GM23338 (cell line): Measurements from ENCODE around the gene GTF2H4. TPM values are rescaled to one million over a fixed set of nuclear protein-coding genes. Genes with fewer than 3 reads are reported as not detected.
A peak's percentile ranks its signal among the peaks of the same experiment; 100 is the strongest.

Experiments used
- ATAC-seq: fragments of 200-7000 bp; cut with Tn5 transposase; 3 replicates; pipeline ENCODE4 v1.9.1; 2020
- DNase-seq: peaks from one replicate; pipeline ENCODE4 v3.0.0-alpha.2; 2015; ENCODE audit warnings: low spot score
- H2AFZ ChIP-seq: fragments of 200-600 bp; sonication (generic); 2 replicates; pipeline ENCODE4 v1.8.0; 2016; ENCODE audit warnings: antibody characterized with exemption, mild to moderate bottlenecking, moderate library complexity
- H3F3A ChIP-seq: fragments of 200-600 bp; sonication (generic); replicated peaks from 2 replicates; pipeline ENCODE4 v1.8.0; 2017; ENCODE audit warnings: antibody characterized with exemption, mixed run types, low read depth
- H3K27ac ChIP-seq: fragments of 200-600 bp; sonication (generic); 2 replicates; pipeline ENCODE4 v1.6.1; 2016; ENCODE audit warnings: low read depth
- H3K27me3 ChIP-seq: fragments of 200-600 bp; sonication (generic); 2 replicates; pipeline ENCODE4 v1.8.0; 2016; ENCODE audit warnings: mild to moderate bottlenecking, mixed run types, moderate library complexity; ENCODE audit not compliant: insufficient read depth
- H3K36me3 ChIP-seq: fragments of 200-600 bp; sonication (generic); 2 replicates; pipeline ENCODE4 v1.8.0; 2016; ENCODE audit warnings: mild to moderate bottlenecking; ENCODE audit not compliant: insufficient read depth
- H3K4me1 ChIP-seq: fragments of 200-600 bp; sonication (generic); 2 replicates; pipeline ENCODE4 v1.8.0; 2016; ENCODE audit warnings: mild to moderate bottlenecking, moderate library complexity; ENCODE audit not compliant: insufficient read depth
- H3K4me2 ChIP-seq: fragments of 200-600 bp; sonication (generic); 2 replicates; pipeline ENCODE4 v1.7.1; 2017; ENCODE audit warnings: mixed run types
- H3K4me3 ChIP-seq: fragments of 200-600 bp; sonication (generic); 2 replicates; pipeline ENCODE4 v1.6.1; 2016; ENCODE audit warnings: mixed run types
- H3K79me2 ChIP-seq: fragments of 200-600 bp; sonication (generic); replicated peaks from 2 replicates; pipeline ENCODE4 v1.8.0; 2017; ENCODE audit warnings: mild to moderate bottlenecking; ENCODE audit not compliant: insufficient read depth
- H3K9me2 ChIP-seq: fragments of 200-600 bp; sonication (generic); 2 replicates; pipeline ENCODE4 v1.8.0; 2017; ENCODE audit not compliant: insufficient read depth
- H4K20me1 ChIP-seq: fragments of 200-600 bp; sonication (generic); replicated peaks from 2 replicates; pipeline ENCODE4 v1.8.0; 2017; ENCODE audit warnings: mild to moderate bottlenecking; ENCODE audit not compliant: insufficient read depth
- H3K27ac Mint-ChIP-seq: 2 replicates; pipeline ENCODE4 v1.8.0; 2020; ENCODE audit warnings: inconsistent platforms, mild to moderate bottlenecking, moderate library complexity, mixed read lengths
- H3K27me3 Mint-ChIP-seq: 3 replicates; pipeline ENCODE4 v1.8.0; 2022; ENCODE audit warnings: low read depth, mild to moderate bottlenecking, moderate library complexity, mixed read lengths, inconsistent platforms; ENCODE audit not compliant: insufficient read depth, poor library complexity
- H3K36me3 Mint-ChIP-seq: 3 replicates; pipeline ENCODE4 v1.8.0; 2021; ENCODE audit warnings: low read depth, mild to moderate bottlenecking, inconsistent platforms, moderate library complexity, mixed read lengths
- H3K4me1 Mint-ChIP-seq: 3 replicates; pipeline ENCODE4 v1.8.0; 2020; ENCODE audit warnings: mild to moderate bottlenecking, inconsistent platforms, mixed read lengths
- H3K4me3 Mint-ChIP-seq: 3 replicates; pipeline ENCODE4 v1.8.0; 2021; ENCODE audit warnings: moderate library complexity, mild to moderate bottlenecking, inconsistent platforms, mixed read lengths
- H3K9me3 Mint-ChIP-seq: 3 replicates; pipeline ENCODE4 v1.8.0; 2020; ENCODE audit warnings: moderate library complexity, mild to moderate bottlenecking, inconsistent platforms, mixed read lengths
- CREB1 ChIP-seq: fragments of 250-450 bp; sonication (Bioruptor Pico); IDR thresholded peaks from 2 replicates; pipeline ENCODE4 v1.5.0; 2020; ENCODE audit warnings: low read depth, mild to moderate bottlenecking, moderate library complexity
- EZH2 ChIP-seq: fragments of 200-600 bp; sonication (generic); IDR thresholded peaks from one replicate; pipeline ENCODE4 v1.8.0; 2017; ENCODE audit warnings: antibody characterized with exemption, mild to moderate bottlenecking, low read depth; ENCODE audit not compliant: unreplicated experiment
- EZH2phosphoT487 ChIP-seq: fragments of 200-600 bp; sonication (generic); IDR thresholded peaks from one replicate; pipeline ENCODE4 v1.8.1; 2018; ENCODE audit warnings: antibody characterized with exemption; ENCODE audit not compliant: unreplicated experiment
- JUNB ChIP-seq: IDR thresholded peaks from one replicate; pipeline ENCODE4 v1.6.1; 2016; ENCODE audit warnings: antibody characterized with exemption; ENCODE audit not compliant: unreplicated experiment
- NANOG ChIP-seq: IDR thresholded peaks from 2 replicates; pipeline ENCODE4 v1.6.1; 2016; ENCODE audit warnings: antibody characterized with exemption, borderline replicate concordance
- POLR2AphosphoS5 ChIP-seq: IDR thresholded peaks from 2 replicates; pipeline ENCODE4 v1.6.1; 2016; ENCODE audit warnings: antibody characterized with exemption, low read depth
- STAT1 ChIP-seq: IDR thresholded peaks from one replicate; pipeline ENCODE4 v1.6.1; 2016; ENCODE audit warnings: antibody characterized with exemption; ENCODE audit not compliant: unreplicated experiment
- ZNF114 ChIP-seq: fragments of 250-450 bp; sonication (Bioruptor Pico); IDR thresholded peaks from 2 replicates; pipeline ENCODE4 v1.5.0; 2020; ENCODE audit warnings: mild to moderate bottlenecking, moderate library complexity
- ZNF331 ChIP-seq: fragments of 250-450 bp; sonication (Bioruptor Pico); IDR thresholded peaks from 2 replicates; pipeline ENCODE4 v1.5.0; 2020; ENCODE audit warnings: low read depth, mild to moderate bottlenecking, moderate library complexity
- polyA plus RNA-seq: library from polyadenylated mRNA; unstranded; fragments of >200 nt; fragmentation: Nextera tagmentation; extraction: Ambion mirVana; gene quantifications from 2 replicates; pipeline ENCODE4 v1.2.1, GENCODE V29; 2016
- total RNA-seq: library from RNA; depleted of rRNA; stranded (reverse); fragments of >200 nt; shearing (Covaris generic); gene quantifications from 2 replicates; pipeline ENCODE4 v1.2.3, GENCODE V29; 2014
- TF ChIP-seq, protein P1 (sequence below), 2 experiments: fragments of 200-600 bp in 1 of 2; sonication (generic) in 1 of 2; conservative IDR thresholded peaks; 2 replicates each; pipeline versions ENCODE4 v1.5.1 to v1.6.1; 2016 to 2017; ENCODE audit warnings: antibody characterized with exemption in 2 of 2, low read depth in 2 of 2, mild to moderate bottlenecking in 2 of 2, moderate library complexity in 1 of 2
- TF ChIP-seq, protein P2 (sequence below): IDR thresholded peaks from one replicate; pipeline ENCODE4 v1.6.1; 2018; ENCODE audit warnings: antibody characterized with exemption; ENCODE audit not compliant: unreplicated experiment
- TF ChIP-seq, protein P3 (sequence below): fragments of 250-450 bp; sonication (Bioruptor Pico); IDR thresholded peaks from 2 replicates; pipeline ENCODE4 v1.5.0; 2020; ENCODE audit warnings: mild to moderate bottlenecking, moderate library complexity
- TF ChIP-seq, protein P4 (sequence below): IDR thresholded peaks from 2 replicates; pipeline ENCODE4 v1.6.1; 2016; ENCODE audit warnings: antibody characterized with exemption

The GTF2H4 gene
- total and polyA plus RNA-seq, 2 experiments from 2014 or later = 14.8 to 32.6 TPM

DNA sequence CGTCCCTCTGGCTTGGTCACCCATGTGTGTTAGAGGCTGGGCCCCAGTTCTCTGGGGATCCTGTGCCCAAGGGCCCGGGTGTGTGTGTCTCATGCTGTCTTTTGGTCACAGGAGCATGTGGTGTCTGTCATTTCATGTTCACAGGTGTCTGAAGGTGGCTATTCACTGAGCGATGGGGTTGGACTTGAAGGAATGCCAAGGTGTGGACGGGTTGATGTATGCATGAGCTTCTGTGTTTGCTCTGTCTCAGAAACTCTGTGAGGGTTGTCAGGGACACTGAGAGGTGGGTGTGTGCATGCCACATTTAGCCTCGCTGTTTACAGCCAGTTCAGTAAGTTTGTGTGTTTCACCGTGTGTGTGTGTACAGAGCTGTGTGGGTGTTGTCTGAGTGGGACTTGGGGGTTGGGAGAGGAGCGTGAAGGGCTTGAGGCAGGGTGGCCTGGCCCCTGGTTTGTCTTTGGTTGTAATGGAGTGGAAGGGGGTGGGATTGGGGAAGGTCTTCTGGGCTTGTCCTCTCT, 22.5 kb upstream of the GTF2H4 start:
- Histone ChIP-seq H4K20me1 (peaks cover 14% of the 10 kb centered on the region), H3K4me1 (peaks cover 44% of the 10 kb centered on the region), H3F3A (peaks cover 25% of the 10 kb centered on the region), H3K36me3 (no peaks in the 10 kb centered on the region; the same call in none of the 2 replicates), H3K27ac (peak overlapping the region; percentile 88), H3K79me2 (peaks cover 66% of the 10 kb centered on the region), H2AFZ (no peak overlapping the region), H3K9me2 (no peaks in the 10 kb centered on the region), H3K4me3 (peak overlapping the region; percentile 92), H3K27me3 (no peaks in the 10 kb centered on the region), H3K4me2 (peak overlapping the region; percentile 100)
- Mint-ChIP-seq H3K27ac (peak overlapping the region; percentile 94), H3K27me3 (peaks cover 31% of the 10 kb centered on the region), H3K9me3 (no peaks in the 10 kb centered on the region), H3K36me3 (peaks cover 25% of the 10 kb centered on the region), H3K4me3 (peak overlapping the region; percentile 71), H3K4me1 (peaks cover 71% of the 10 kb centered on the region)
- no peak for TF ChIP-seq EZH2
- TF ChIP-seq, protein P1, sequence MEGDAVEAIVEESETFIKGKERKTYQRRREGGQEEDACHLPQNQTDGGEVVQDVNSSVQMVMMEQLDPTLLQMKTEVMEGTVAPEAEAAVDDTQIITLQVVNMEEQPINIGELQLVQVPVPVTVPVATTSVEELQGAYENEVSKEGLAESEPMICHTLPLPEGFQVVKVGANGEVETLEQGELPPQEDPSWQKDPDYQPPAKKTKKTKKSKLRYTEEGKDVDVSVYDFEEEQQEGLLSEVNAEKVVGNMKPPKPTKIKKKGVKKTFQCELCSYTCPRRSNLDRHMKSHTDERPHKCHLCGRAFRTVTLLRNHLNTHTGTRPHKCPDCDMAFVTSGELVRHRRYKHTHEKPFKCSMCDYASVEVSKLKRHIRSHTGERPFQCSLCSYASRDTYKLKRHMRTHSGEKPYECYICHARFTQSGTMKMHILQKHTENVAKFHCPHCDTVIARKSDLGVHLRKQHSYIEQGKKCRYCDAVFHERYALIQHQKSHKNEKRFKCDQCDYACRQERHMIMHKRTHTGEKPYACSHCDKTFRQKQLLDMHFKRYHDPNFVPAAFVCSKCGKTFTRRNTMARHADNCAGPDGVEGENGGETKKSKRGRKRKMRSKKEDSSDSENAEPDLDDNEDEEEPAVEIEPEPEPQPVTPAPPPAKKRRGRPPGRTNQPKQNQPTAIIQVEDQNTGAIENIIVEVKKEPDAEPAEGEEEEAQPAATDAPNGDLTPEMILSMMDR (conservative IDR thresholded peaks at IDR 0.05; ENCODE audit: low read depth in 2 of 2) = no peak
- TF ChIP-seq ZNF114 = no peak
- TF ChIP-seq, protein P2, sequence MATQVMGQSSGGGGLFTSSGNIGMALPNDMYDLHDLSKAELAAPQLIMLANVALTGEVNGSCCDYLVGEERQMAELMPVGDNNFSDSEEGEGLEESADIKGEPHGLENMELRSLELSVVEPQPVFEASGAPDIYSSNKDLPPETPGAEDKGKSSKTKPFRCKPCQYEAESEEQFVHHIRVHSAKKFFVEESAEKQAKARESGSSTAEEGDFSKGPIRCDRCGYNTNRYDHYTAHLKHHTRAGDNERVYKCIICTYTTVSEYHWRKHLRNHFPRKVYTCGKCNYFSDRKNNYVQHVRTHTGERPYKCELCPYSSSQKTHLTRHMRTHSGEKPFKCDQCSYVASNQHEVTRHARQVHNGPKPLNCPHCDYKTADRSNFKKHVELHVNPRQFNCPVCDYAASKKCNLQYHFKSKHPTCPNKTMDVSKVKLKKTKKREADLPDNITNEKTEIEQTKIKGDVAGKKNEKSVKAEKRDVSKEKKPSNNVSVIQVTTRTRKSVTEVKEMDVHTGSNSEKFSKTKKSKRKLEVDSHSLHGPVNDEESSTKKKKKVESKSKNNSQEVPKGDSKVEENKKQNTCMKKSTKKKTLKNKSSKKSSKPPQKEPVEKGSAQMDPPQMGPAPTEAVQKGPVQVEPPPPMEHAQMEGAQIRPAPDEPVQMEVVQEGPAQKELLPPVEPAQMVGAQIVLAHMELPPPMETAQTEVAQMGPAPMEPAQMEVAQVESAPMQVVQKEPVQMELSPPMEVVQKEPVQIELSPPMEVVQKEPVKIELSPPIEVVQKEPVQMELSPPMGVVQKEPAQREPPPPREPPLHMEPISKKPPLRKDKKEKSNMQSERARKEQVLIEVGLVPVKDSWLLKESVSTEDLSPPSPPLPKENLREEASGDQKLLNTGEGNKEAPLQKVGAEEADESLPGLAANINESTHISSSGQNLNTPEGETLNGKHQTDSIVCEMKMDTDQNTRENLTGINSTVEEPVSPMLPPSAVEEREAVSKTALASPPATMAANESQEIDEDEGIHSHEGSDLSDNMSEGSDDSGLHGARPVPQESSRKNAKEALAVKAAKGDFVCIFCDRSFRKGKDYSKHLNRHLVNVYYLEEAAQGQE = no peak
- TF ChIP-seq JUNB = no peak
- no peak for TF ChIP-seq NANOG
- TF ChIP-seq, protein P3, sequence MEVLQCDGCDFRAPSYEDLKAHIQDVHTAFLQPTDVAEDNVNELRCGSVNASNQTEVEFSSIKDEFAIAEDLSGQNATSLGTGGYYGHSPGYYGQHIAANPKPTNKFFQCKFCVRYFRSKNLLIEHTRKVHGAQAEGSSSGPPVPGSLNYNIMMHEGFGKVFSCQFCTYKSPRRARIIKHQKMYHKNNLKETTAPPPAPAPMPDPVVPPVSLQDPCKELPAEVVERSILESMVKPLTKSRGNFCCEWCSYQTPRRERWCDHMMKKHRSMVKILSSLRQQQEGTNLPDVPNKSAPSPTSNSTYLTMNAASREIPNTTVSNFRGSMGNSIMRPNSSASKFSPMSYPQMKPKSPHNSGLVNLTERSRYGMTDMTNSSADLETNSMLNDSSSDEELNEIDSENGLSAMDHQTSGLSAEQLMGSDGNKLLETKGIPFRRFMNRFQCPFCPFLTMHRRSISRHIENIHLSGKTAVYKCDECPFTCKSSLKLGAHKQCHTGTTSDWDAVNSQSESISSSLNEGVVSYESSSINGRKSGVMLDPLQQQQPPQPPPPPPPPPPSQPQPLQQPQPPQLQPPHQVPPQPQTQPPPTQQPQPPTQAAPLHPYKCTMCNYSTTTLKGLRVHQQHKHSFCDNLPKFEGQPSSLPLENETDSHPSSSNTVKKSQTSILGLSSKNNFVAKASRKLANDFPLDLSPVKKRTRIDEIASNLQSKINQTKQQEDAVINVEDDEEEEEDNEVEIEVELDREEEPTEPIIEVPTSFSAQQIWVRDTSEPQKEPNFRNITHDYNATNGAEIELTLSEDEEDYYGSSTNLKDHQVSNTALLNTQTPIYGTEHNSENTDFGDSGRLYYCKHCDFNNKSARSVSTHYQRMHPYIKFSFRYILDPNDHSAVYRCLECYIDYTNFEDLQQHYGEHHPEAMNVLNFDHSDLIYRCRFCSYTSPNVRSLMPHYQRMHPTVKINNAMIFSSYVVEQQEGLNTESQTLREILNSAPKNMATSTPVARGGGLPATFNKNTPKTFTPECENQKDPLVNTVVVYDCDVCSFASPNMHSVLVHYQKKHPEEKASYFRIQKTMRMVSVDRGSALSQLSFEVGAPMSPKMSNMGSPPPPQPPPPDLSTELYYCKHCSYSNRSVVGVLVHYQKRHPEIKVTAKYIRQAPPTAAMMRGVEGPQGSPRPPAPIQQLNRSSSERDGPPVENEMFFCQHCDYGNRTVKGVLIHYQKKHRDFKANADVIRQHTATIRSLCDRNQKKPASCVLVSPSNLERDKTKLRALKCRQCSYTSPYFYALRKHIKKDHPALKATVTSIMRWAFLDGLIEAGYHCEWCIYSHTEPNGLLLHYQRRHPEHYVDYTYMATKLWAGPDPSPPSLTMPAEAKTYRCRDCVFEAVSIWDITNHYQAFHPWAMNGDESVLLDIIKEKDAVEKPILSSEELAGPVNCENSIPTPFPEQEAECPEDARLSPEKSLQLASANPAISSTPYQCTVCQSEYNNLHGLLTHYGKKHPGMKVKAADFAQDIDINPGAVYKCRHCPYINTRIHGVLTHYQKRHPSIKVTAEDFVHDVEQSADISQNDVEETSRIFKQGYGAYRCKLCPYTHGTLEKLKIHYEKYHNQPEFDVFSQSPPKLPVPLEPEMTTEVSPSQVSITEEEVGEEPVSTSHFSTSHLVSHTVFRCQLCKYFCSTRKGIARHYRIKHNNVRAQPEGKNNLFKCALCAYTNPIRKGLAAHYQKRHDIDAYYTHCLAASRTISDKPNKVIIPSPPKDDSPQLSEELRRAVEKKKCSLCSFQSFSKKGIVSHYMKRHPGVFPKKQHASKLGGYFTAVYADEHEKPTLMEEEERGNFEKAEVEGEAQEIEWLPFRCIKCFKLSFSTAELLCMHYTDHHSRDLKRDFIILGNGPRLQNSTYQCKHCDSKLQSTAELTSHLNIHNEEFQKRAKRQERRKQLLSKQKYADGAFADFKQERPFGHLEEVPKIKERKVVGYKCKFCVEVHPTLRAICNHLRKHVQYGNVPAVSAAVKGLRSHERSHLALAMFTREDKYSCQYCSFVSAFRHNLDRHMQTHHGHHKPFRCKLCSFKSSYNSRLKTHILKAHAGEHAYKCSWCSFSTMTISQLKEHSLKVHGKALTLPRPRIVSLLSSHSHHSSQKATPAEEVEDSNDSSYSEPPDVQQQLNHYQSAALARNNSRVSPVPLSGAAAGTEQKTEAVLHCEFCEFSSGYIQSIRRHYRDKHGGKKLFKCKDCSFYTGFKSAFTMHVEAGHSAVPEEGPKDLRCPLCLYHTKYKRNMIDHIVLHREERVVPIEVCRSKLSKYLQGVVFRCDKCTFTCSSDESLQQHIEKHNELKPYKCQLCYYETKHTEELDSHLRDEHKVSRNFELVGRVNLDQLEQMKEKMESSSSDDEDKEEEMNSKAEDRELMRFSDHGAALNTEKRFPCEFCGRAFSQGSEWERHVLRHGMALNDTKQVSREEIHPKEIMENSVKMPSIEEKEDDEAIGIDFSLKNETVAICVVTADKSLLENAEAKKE (CRISPR knock-in tag) = no peak
- no peak for TF ChIP-seq CREB1 (CRISPR knock-in tag)
- no peak for TF ChIP-seq POLR2AphosphoS5
- TF ChIP-seq EZH2phosphoT487 = no peak
- TF ChIP-seq, protein P4, sequence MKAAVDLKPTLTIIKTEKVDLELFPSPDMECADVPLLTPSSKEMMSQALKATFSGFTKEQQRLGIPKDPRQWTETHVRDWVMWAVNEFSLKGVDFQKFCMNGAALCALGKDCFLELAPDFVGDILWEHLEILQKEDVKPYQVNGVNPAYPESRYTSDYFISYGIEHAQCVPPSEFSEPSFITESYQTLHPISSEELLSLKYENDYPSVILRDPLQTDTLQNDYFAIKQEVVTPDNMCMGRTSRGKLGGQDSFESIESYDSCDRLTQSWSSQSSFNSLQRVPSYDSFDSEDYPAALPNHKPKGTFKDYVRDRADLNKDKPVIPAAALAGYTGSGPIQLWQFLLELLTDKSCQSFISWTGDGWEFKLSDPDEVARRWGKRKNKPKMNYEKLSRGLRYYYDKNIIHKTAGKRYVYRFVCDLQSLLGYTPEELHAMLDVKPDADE = no peak
- no peak for TF ChIP-seq ZNF331 (CRISPR knock-in tag)
- no peak for TF ChIP-seq STAT1
- DNase-seq (peak; percentile 24), ATAC-seq (no peak)
